Measurements from ENCODE around the gene SIPA1. TPM values are rescaled to one million over a fixed set of nuclear protein-coding genes. Genes with fewer than 3 reads are reported as not detected.

The SIPA1 gene
- total and polyA plus RNA-seq, 8 donors = 11.2 to 52.2 (median 22.1) TPM

DNA sequence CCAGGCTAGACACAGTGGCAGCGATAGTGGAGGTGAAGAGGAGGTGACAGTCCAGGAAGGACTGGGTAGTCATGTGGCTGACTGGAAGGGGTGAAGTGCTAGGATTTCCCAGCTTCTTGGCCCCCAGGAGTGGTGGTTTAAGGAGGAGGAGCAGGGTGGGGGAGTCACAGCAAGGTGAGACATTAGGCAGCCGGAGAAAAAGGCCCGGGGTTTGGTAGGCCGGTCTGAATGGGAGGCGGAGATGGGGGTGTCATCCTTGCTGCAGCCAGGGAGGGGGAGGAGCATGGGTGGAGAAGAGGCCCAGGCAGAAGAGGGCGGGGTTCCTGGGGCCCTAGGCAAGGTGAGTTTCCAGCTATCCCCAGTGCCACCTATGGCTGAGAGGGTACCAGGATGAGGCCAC, 6.1 kb downstream of the SIPA1 start:
- Histone ChIP-seq H3K4me1 (no peaks in the 10 kb centered on the region), H3K27me3 (no peaks in the 10 kb centered on the region), H3K9me3 (no peaks in the 10 kb centered on the region), H3K36me3 (no peaks in the 10 kb centered on the region), H3K4me3 (no peak overlapping the region), H3K27ac (no peak overlapping the region)
- WGBS, 2 donors = 72 to 82% methylated on average over 6 of the region's 6 CpGs
- DNase-seq (no peak), ATAC-seq (no peak), FAIRE-seq (no peak)
- intact Hi-C loops (cut with DNase I) = no loop called here
- TF ChIP-seq, protein P1, sequence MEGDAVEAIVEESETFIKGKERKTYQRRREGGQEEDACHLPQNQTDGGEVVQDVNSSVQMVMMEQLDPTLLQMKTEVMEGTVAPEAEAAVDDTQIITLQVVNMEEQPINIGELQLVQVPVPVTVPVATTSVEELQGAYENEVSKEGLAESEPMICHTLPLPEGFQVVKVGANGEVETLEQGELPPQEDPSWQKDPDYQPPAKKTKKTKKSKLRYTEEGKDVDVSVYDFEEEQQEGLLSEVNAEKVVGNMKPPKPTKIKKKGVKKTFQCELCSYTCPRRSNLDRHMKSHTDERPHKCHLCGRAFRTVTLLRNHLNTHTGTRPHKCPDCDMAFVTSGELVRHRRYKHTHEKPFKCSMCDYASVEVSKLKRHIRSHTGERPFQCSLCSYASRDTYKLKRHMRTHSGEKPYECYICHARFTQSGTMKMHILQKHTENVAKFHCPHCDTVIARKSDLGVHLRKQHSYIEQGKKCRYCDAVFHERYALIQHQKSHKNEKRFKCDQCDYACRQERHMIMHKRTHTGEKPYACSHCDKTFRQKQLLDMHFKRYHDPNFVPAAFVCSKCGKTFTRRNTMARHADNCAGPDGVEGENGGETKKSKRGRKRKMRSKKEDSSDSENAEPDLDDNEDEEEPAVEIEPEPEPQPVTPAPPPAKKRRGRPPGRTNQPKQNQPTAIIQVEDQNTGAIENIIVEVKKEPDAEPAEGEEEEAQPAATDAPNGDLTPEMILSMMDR (IDR thresholded peaks at IDR 0.05) = no peak

DNA sequence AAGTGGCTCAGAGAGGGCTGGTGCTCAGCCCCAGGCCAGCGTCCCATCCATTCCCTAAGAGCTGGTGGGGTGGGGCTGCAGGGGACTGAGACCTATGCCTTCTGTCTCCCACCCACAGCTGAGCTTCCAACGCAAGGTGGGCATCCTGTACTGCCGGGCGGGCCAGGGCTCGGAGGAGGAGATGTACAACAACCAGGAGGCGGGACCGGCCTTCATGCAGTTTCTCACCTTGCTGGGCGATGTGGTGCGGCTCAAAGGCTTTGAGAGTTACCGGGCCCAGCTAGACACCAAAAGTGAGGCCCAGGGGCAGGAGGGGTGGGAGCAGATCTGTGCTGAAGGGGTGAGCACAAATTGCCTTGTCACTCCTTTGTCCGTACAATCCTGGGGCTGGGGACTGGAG, 6.9 kb downstream of the SIPA1 start:
- H3K36me3 ChIP-seq = no peaks in the 10 kb centered on the region
- WGBS, 2 donors = 85 to 87% methylated on average over 11 of the region's 11 CpGs
- TF ChIP-seq, protein P1 (IDR thresholded peaks at IDR 0.05) = no peak

GRCh38 chr11:65645710-65646109, 7.8 kb downstream of the SIPA1 start:
- WGBS, 2 donors = 75 to 81% methylated on average over 10 of the region's 10 CpGs
- DNase-seq (peak in 1 of 6 donors; percentile 26), FAIRE-seq (no peak), ATAC-seq (no peak)
- no peaks in the 10 kb centered on the region for H3K36me3 ChIP-seq
- H3K4me1 ChIP-seq = no peaks in the 10 kb centered on the region
- no peak overlapping the region for H3K4me3 ChIP-seq
- no peaks in the 10 kb centered on the region for H3K9me3 ChIP-seq
- H3K27ac ChIP-seq = no peak overlapping the region
- no peaks in the 10 kb centered on the region for H3K27me3 ChIP-seq
- intact Hi-C loops (cut with DNase I) = no loop called here
- TF ChIP-seq, protein P1 (IDR thresholded peaks at IDR 0.05) = no peak

More for the DNA sequence above, 6.9 kb downstream of the SIPA1 start:
- no peak for FAIRE-seq
- Histone ChIP-seq H3K27me3 (no peaks in the 10 kb centered on the region), H3K9me3 (no peaks in the 10 kb centered on the region), H3K4me1 (no peaks in the 10 kb centered on the region), H3K4me3 (no peak overlapping the region), H3K27ac (no peak overlapping the region)
- DNase-seq = peak in 3 of 6 donors; percentile 29 to 63 (median 56)
- no peak for ATAC-seq
- intact Hi-C loops (cut with DNase I) = no loop called here

GRCh38 chr11:65646288-65646957, 8.5 kb downstream of the SIPA1 start:
- DNase-seq = peak in 3 of 6 donors; percentile 41 to 76 (median 53)

More at GRCh38 chr11:65646288-65646957, 8.5 kb downstream of the SIPA1 start:
- no peaks in the 10 kb centered on the region for H3K36me3 ChIP-seq
- intact Hi-C loops (cut with DNase I) = no loop called here
- no peaks in the 10 kb centered on the region for H3K4me1 ChIP-seq
- H3K4me3 ChIP-seq = peak overlapping the region in 2 of 4 donors; percentile 41 to 56
- no peaks in the 10 kb centered on the region for H3K9me3 ChIP-seq
- no peaks in the 10 kb centered on the region for H3K27me3 ChIP-seq
- 71 to 75% methylated on average over 61 to 68 of the region's 68 CpGs for WGBS, 2 donors
- TF ChIP-seq, protein P1 (IDR thresholded peaks at IDR 0.05) = no peak
- FAIRE-seq (no peak), ATAC-seq (no peak)
- H3K27ac ChIP-seq = no peak overlapping the region
